Activated CD8-positive, alpha-beta memory T cell treated with anti-CD3 and anti-CD28 coated beads for 1 hour (primary cell): Measurements from ENCODE around the gene RHEBL1.
"Not testable (repeated sequence)": the region's sequence is repeated elsewhere in the genome, so short reads cannot be mapped to it uniquely, and the experiment has no call there.

Source experiments
- DNase-seq, 2 donors: peaks; one replicate each; pipeline ENCODE4 v3.0.0-alpha.2; 2020; ENCODE audit warnings: low read depth in 1 of 2; ENCODE audit errors: extremely low read depth in 1 of 2

The RHEBL1 gene

DNA sequence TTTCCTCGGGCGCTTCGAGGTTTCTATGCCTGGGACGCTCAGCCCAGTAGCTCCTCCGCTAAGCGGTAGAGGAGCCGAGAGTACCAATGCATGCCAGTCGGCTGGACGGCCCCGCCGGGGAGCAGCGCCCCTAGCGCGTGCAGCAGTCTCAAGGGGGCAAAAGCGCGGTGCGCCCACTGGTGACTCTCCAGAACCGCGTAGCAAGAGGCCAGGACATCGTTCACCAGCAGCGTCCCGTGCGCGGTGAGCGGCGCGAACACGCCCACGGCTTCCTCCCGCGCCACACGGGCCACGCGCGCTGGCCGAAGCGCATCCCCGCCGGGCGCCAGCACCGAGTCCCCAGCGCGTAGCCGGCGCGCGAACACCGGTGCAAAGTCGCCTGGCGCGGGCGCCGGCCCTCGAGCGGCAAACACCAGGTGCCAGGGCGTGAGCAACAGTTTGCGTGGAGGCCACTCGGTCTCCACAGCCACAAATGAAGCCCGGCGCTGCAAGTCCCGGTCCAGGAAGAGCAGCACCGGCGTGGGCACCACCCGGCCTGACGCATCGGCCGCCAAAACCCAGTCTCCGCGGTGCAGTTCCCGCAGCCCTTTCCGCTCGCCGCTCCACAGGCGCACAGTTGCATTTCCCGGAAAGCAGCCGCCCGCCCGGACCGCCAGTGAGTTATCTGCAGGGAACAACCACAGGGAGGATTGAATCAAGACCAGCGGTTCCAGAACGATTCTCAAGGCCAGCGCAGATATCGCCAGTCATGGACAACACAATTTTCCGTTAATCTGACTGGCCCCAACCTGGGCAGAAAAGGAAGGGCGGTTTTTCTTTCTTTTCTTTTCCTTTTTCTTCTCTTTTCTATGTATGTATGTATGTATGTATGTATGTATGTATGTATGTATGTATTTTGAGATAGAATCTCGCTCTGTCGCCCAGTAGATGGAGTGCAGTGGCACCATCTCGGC lies 20.3 kb upstream of the RHEBL1 start:
- no peak for DNase-seq

DNA sequence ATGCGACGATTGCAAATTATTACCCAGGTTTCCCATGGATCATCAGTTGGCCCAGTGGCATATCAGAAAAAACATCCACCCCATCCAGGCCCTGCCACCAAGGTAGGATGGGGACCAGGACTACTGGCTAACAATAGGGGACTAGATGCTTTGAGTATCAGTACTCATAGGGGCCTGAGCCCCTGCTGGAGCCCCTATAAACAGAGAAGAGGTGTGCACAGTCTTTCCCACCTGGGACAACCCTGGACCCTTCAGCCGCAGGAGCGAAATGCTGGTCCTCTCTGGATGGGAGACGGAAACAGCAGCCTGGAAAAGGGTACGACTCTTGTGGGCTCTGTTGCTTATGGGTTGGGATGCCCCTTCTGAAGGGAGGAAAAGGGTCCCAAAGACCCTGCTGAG lies 19.2 kb upstream of the RHEBL1 start:
- DNase-seq: no peak

DNA sequence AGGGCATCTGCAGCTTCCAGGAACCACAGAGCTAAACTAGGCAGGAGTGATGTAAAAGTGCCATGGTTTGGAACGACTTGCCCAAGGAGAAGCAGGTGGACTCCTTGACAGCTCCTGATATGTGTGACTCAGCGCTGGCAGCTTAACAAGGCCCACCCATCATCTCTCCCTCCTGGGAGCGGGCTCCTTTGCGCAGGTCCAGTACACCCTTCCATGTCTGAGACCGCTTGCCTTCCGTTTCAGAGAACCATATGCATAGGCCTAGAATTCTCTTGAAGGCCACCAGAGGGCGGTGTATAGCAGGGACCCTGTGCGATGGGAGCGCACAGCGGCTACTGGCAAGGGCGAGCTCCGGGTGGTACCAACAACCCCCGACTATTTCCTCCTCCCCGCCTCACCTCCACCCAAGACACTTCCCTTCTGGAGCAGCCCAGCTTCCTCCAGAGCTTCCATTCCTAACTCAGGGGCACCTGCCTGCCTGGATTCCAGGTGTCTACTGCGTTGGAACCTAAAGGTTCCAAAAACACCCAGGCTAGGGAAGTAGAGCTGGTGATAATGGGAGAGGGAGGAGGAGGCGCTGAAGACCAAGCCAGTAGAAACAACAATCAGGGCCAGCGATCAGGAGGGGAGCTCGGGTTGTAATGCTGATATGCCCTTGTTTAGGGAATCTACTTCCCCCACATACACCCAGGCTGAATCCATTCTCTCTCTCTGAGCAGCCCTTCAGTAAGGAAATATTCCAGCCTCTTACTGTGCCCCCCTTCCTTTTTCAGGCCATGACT lies 18.6 kb upstream of the RHEBL1 start:
- peak in 1 of 2 donors; percentile 46 for DNase-seq

DNA sequence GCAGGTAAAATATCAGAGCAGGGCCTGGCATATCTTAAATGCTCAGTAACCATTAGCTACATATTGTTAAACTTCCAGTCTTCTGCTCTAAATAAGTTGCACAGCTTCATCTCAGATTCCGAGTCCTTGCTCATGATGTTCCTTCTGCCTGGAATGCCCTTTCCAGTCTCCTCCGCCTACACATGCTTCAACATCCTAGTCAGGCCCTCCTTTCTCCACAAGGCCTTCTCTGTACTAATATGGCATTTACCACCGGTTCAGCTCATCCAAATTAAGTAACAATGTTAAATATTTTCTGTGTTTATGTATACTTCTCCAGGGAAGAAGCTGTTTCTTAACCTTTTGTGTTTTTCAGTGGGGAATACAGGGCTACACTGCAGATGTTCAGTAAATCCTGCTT lies 16.3 kb upstream of the RHEBL1 start:
- DNase-seq: no peak

DNA sequence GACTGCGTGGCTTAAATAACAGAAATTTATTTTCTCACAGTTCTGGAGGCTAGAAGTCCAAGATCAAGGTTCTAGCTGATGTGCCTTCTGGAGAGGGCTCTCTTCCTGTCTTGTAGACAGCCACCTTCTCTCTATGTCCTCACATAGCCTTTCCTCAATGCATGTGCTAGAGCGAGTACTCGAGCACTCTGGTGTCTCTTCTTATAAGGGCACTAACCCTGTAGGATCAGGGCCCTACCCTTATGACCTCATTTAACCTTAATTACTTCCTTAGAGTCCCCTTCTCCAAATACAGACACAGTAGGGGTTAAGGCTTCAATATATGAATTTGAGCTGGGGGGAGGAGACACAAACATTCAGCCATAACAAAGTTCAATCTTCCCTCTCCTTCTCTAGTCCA lies 14.7 kb upstream of the RHEBL1 start:
- DNase-seq: no peak

DNA sequence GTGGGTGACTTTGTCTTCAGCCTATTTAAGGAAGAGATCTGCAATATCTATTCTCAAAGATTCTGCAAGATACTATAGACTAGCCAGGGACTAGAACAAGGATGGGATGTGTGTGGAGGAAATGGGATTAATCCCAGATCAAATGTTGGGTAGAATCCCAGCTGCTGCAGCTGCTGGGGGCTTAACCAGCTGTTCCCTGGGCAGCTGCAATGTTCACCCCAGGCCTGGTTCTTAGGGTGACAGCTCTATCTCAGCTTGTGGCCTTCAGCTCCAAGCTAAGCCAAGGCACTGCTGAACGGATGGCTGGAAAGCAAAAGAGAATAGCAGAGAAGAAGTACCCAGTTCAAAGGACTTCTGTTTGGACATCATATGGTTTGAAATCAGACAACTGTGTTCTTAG lies 10.0 kb upstream of the RHEBL1 start:
- DNase-seq: no peak

DNA sequence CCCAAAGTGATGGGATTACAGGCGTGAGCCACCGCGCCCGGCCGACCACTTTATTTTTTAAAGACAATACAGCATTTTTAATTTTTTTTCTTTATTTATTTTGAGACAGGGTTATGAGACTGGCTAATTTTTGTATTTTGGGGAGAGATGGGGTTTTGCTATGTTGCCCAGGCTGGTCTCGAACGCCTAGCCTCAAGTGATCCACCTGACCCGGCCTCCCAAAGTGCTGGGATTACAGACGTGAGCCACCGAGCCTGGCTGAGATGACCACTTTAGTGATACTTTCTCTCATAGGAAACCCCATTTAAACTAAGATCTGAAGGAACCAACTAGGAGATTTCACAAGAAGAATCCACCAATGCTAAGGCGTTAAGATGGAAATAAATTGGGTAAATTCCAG lies 1.2 kb upstream of the RHEBL1 start:
- no peak for DNase-seq

DNA sequence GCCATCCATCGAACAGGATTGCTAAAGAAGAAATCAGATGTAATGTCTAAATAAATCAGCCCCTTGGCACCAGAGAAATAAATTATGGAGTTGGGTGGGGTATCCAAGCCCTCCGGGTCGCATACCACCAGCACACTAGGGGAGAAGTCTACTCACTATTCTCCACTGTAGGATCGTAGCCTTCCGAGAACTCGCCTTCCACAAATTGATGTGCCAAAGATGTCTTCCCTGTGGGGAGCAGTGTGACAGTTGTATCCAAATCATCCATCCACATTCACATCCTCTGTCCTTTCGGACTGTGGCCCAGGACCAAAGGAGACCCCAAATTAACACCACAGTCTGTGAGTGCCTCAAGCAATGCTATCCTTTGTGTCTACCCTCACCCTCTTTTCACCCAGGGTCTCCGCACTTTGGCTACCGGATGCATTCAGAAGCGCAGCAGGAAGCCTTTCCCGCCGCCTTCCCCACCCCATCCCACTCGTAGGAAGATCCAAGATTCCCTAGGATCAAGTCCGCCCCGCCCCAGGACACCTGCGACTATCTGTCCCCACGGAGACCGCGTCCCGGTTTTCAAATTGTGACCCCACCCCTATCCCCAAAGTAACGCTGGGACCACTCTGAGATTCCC lies 786 bp downstream of the RHEBL1 start:
- no peak for DNase-seq

DNA sequence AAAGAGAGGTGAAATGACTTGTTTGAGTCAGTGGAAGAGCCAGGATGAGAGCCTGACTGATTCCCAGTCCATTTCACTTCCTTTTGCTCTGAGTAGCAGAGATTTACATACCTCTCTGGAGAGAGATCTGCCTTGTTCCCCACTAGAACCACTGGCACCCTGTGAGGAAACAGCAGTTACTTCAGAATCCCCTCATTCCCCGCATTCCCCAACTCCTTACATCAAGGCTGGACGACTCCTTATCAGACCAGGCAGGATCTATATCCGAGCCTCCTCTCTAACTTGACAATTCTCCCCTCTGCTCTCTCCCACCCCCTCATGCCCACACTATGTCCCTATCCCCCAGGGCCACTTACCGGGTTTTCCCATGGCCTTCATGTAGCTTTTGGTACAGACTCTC lies 3.7 kb downstream of the RHEBL1 start:
- no peak for DNase-seq

DNA sequence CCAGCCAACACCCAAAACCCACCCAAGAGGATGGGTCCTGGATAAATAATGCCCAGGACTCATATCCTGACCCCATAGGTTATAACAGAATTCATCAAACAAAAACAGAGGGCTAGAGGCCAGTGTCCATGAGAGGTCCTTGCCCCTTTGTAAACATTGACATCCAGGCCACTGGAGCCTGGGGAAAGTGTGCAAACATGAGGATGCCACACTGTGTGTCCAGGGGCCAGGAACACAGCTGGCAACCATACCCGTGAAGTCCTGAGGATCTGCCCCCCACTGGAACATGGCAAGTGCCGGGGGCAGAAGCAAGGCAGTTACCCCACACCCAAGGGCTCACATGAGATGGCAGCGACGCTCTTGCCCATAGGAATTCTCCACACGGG lies 5.0 kb downstream of the RHEBL1 start:
- DNase-seq: no peak

DNA sequence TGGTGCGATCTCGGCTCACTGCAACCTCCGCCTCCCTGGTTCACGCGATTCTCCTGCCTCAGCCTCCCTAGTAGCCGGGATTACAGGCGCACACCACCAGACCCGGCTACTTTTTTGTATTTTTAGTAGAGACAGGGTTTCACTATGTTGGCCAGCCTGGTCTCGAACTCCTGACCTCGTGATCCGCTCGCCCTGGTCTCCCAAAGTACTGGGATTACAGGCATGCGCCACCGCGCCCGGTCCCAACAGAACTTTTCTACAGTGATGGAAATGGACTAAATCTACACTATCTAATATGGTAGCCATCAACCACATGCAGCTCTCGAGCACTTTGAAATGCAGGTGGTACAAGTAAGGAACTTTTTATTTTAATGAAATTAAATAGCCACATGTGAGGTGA lies 7.9 kb downstream of the RHEBL1 start:
- DNase-seq: not testable (repeated sequence)

DNA sequence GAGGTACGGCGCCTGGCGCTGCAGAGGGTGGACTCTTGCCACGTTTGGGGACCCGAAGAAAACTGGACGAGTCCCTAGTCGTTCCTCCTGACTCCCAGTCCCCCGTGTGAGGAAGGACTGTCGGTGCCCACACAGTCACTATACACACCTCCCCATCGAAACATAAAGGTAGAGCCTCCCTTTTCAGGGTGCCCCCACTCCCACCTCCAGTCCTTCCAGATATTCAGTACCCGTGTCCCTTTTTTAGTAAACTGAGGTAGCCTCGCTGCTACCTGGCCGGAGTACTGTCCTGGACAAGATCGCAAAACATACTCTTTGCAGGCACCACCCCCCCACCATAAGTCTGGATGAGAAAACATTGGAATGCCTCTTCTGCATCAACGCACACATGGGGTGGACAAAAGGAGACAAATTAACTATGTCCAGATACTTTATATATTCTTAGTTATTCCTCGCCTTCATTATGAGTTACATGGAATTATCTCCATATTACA lies 8.6 kb downstream of the RHEBL1 start:
- DNase-seq: no peak

DNA sequence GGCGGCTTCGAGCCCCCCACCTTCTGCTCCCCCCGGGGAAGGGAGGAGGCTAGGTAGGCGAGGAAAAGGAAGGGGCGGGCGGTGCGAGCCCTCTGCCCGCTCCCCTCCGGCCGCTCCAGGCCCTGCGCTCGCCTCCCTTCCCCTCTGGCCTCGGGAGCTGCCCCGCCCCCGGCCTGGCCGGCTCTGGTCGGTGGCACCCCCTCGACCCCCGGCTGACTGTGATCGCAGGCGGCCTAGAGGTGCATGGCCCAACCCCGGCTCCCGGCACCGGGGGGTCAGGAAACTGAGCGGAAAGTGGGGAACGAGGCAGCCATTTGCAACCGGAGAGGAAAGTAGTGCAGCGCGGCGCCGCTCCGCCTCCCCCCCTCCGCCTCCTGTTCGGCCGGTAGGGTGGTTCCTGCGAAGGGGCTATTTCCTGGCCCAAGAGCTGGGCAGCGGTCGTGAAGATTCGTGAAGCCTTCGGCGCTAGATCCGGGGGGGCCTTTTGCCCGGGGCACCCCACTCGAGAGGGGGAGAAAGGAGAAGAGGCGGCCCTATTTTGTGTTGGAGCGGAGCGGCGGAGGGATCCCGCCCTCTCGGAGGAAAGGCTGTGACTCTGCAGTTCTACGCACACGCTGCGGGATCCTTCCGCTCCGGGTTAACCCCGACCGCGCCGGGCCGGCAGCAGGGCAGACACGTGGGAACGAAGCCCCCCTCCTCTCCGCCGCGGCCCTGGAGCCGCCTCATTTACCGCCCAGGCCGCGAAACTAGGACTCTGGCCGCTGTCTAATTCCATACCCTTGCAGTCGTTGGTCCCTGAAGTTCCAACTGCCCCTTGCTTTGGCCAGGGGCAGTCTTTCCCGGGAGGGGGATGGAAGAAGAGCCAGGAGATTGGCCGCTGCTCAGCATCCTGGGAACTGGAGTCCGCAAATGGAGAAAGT lies 9.3 kb downstream of the RHEBL1 start, which contains the start of gene KMT2D:
Gene KMT2D (minus strand): TSS at position 558 of the 920 bp plus-strand sequence. CDS start 5,470 bp downstream, outside the sequence.
- DNase-seq: peak; percentile 65 to 79

DNA sequence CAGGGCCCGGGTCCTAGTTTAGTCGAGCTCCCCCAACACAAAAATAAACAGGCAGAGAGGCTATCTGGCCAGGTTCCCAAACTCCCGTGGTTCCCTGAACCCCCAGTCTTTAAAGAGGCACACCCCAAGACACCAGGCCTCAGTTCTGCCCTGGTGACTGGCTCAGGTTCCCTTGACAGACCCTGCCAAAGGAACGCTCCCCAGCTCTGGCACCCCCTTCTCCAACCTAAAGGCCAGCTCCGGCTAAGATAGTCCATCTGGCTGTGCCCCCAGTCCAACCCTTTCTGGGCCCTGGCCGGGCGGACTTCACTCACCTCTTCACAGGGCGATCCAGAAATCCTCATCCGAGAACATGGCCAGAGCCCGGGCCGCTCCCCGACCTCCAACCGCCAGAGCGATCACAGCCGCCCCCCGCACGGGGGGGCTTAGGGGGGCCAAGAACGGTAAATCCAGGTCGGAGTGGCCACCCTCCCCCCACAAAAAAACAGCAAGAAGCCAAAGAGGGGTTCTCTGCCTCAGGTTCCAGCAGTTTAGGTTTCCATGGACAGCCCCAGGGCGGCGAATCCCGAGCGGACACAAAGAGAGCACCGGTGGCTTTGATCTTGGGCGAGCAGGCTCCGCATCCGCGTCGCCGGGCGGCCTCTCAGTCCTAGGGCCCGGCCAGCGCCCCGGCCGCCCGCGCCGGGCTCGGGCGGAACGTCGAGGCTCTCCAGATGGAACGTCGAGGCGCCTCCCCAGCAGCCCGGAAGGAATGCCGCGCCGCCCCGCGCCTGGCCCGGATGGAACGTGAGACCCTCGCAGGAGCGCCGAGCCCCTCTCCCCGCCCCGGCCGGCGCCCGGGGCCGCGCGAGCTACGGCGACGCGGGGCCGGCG lies 10.2 kb downstream of the RHEBL1 start:
- peak in 1 of 2 donors; percentile 9 for DNase-seq

DNA sequence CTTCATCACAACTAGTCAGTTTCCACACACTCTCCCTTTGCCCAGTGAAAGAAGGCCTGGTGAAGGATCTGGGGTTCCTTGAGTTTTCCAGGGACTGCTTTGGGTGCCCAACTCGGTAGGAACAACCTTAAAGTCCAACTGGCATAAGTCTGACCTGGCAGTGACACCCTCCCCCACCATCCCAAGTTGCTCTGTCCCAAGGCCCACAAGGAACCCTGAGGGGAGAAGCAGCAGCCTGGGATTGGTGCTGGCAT lies 10.8 kb downstream of the RHEBL1 start:
- DNase-seq: no peak

DNA sequence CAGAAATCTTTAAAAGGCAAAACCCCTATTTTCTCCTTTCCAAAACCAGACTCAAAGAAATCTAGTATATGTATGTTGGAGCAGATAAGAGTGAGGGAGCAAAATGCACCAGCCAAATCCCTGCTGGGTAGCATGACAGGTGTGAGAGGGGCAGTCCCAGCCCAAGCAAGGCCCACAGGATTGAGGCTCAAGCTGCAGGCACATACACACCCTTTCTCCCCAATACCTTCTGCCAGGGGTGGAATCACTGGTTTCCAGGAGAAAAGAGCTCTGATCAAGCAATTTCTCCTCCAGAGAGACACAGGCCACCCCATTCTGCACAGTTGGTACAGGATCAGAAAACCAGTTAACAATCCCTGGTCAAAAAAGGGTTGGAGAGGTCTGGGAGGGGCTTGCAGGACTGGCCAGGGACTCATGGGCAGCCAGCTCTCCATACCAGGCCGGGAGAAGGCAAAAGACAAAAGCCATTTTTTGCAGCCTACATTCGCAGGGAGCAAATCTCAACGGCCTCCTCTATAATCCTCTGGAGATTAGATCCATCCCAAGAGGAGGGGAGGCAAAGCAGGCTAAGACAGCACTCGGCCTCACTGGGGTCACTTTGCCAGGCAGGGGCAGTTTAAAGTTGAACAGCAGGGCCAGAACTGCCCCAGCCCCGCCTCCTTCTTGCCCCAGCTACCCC lies 11.3 kb downstream of the RHEBL1 start:
- DNase-seq: no peak

DNA sequence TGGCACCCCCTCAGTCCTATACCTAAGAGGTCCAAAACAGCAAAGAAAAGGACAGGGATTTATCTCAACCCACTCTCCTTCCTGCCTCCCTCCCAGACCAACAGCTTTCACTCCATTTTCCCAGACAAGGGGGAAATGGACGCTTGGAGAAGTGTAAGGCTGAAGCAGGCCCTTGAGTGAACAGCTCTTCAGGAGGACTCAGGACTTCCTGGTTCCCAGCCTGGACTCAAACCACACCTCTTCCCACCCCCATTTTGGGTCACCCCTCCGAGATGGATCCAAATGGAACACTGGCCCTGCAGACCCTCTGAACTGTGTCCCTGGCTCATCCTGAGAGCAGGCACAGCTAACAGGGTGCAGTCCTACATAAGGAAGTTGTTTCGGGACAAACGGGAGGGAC lies 11.9 kb downstream of the RHEBL1 start:
- DNase-seq: no peak

DNA sequence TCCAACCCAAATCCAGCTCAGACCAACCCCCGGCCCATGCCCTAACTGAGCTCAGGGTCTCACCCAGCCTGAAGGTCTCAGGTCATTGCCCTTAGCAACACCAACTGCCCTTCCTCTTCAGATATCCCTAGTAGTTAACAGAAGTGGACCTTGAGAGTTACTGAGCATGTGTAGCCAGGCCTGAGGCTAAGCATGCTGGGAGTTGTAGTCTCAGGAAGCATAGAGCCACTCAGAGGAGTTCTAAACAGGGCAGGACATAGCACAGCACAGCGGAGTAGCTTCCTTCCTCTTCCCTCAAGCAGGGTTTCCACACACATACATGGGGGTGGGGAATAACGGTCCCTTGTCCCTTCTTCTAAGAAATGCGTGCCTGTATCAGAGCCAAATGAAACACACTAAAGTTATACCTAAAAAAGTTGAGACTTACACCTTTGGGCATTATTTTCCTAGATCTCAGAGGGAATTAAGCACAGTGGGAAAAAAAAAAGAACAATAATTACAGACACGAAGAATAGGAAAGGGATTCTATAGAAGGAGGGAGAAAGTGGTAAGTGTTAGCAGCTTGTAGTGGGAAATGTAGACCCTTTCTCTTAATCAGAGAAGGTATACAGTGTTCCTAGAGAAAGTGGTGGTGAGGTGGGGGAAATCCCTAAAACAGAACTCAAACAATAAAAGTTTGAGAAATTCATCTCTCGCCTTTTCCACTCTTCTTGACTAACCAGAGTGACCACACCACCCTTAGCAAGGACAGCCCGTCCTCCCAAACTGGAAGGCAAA lies 13.6 kb downstream of the RHEBL1 start:
- no peak for DNase-seq
